HG02610 (cell line): ENCODE data around the gene CHRNB1.

Source experiments
- ATAC-seq: cut with Tn5 transposase; IDR thresholded peaks from one replicate; pipeline ENCODE4 v1.9.1; 2021; ENCODE audit warnings: mild to moderate bottlenecking, moderate library complexity; ENCODE audit not compliant: unreplicated experiment

The CHRNB1 gene

GRCh38 chr17:7444682-7445618 is at the start of gene CHRNB1:
CHRNB1 (plus strand) TSS chr17:7445061; CDS start chr17:7445128, 67 bp downstream.
- no peak for ATAC-seq

- ATAC-seq, result no peak
Measured at GRCh38 chr17:7396147-7396546, 48.7 kb upstream of the CHRNB1 start.

GRCh38 chr17:7398612-7399011 is 46.2 kb upstream of the CHRNB1 start:
- ATAC-seq, result no peak

DNA sequence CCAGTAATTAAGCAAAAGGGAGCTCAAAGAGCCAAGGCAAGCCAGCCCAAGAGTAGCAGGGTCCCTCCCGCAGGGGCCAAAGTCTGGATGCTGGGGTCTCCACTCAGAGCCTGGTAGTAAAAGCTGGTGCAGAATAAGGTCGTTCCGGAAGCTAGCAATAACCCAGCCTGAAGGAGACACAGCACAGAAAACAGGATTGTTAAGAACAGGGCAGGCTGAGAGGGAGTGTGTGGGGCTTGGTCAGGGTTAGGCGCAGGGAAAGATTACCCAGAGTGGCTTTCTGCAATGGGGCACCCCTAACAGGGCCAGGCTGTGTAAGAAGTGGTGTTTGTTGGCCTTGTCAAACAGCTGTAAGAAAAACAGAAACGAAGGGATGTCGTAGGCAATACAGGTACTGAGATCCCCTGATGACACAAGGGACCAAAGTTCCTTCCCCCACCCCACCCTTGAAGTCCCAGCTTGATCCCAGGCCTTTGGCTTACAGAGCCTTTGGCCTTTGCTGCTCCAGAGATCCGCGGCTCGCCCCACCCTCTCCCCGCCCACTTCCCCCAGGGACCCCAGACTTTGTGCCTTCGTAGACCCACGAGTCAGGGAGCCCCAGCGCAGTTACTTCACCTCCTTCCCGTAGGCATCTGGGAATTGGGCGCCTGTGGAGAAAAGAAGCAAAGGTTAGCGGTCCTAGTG is 41.7 kb upstream of the CHRNB1 start:
- no peak for ATAC-seq

DNA sequence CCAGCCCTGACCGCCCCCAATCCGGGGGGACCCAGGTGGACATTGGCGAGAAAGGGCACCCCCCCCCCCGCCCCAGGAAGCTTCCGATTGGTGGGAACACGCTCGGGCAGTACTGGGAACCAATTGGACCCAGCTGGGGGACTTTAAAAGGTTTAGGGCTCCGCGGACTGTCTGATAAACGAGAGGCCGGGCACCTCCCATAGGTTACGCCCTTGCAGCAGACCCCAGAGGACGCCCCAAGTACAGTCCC is 41.2 kb upstream of the CHRNB1 start:
- ATAC-seq, result no peak

- ATAC-seq, result peak; percentile 95
Measured at GRCh38 chr17:7403977-7404736, 40.7 kb upstream of the CHRNB1 start, which contains the start of gene TMEM256. TMEM256 (minus strand) TSS chr17:7404097; CDS start chr17:7404084, 13 bp downstream.

GRCh38 chr17:7404737-7405349 is 40.0 kb upstream of the CHRNB1 start:
- no peak for ATAC-seq

- no peak for ATAC-seq
Measured at GRCh38 chr17:7405350-7406234, 39.3 kb upstream of the CHRNB1 start.

GRCh38 chr17:7406235-7406825 is 38.5 kb upstream of the CHRNB1 start:
- no peak for ATAC-seq

- no peak for ATAC-seq
Measured at GRCh38 chr17:7407082-7407481, 37.8 kb upstream of the CHRNB1 start.

- ATAC-seq, result no peak
Measured at GRCh38 chr17:7407485-7408251, 37.2 kb upstream of the CHRNB1 start, which contains the start of gene NLGN2. NLGN2 (plus strand) TSS chr17:7407845; CDS start chr17:7408256, 411 bp downstream.

DNA sequence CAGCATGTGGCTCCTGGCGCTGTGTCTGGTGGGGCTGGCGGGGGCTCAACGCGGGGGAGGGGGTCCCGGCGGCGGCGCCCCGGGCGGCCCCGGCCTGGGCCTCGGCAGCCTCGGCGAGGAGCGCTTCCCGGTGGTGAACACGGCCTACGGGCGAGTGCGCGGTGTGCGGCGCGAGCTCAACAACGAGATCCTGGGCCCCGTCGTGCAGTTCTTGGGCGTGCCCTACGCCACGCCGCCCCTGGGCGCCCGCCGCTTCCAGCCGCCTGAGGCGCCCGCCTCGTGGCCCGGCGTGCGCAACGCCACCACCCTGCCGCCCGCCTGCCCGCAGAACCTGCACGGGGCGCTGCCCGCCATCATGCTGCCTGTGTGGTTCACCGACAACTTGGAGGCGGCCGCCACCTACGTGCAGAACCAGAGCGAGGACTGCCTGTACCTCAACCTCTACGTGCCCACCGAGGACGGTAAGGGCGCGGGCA is 36.6 kb upstream of the CHRNB1 start:
- ATAC-seq, result no peak

DNA sequence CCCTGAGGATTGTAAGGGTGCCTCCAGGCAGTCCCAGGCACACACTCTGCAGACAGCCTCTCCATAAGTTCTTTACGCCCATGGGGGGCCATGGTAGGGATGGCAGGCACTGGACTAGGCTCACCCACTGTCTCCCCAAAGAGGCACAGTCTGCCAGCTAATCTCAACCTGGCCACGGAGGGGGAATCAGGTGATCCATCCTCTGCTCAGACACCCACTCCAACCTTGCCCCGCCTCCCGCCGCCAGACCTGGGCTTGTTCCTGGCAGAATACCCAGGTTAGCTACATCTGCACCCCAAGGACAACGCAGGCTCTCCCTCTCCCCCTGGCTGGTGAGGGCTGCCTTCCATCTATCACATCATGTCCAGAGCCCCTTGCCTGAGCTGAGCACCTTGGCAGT is 36.0 kb upstream of the CHRNB1 start:
- no peak for ATAC-seq

DNA sequence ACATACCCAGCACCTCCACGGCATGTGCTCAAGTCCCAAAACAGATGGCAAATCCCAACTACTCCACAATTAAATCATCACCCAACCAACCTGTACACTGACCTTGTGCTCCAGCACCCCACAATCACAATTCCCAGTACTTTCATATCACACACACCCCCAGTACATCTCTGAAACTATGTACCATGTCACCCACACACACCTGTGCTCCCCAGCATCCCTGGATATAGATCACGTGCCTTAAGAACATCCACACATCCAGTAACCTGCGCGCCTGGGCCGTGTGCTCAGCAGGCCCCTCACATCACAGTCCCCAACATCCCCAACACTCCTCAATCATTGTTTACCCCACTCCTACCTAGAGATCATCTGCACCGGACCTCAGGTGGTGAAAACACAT is 35.1 kb upstream of the CHRNB1 start:
- ATAC-seq, result no peak

GRCh38 chr17:7410634-7411426 is 34.0 kb upstream of the CHRNB1 start:
- ATAC-seq, result no peak

- no peak for ATAC-seq
Measured at GRCh38 chr17:7411427-7411750, 33.5 kb upstream of the CHRNB1 start.

- no peak for ATAC-seq
Measured at GRCh38 chr17:7413346-7413985, 31.4 kb upstream of the CHRNB1 start.

DNA sequence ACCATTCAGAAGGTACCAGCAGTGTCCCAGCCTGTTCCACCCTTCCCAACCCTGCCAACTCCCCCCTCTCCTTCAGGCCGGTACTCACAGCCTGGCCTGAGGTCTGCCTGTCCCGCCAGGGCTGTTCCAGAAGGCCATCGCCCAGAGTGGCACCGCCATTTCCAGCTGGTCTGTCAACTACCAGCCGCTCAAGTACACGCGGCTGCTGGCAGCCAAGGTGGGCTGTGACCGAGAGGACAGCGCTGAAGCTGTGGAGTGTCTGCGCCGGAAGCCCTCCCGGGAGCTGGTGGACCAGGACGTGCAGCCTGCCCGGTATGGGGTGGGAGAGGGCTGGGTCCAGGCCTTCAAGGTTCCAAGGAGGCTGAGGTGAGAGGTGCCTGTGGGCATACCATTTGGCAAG is 30.0 kb upstream of the CHRNB1 start:
- ATAC-seq, result no peak
